Measurements from ENCODE around the gene SH2D2A. TPM values are rescaled to one million over a fixed set of nuclear protein-coding genes. Genes with fewer than 3 reads are reported as not detected.

SH2D2A gene
- total RNA-seq (2022) (19.2 and 27.9 TPM in 2 replicates), Bru-seq, nascent RNA (percentile 52 among the genes with signal in this experiment), BruChase-seq, experiment 1, labeled RNA remaining after a 6-hour chase (percentile 45 among the genes with signal in this experiment), BruChase-seq, experiment 2, labeled RNA remaining after a 2-hour chase (percentile 37 among the genes with signal in this experiment)
- long read RNA-seq, partial matches to known transcripts, result 20 of 28 reads
- long read RNA-seq, other reads (novel, unspliced or antisense), result 4 of 28 reads

- CTCF ChIA-PET, result interaction anchor here (0.7 to 1.7 kb wide), 4 partner anchors 10 to 157 kb away, joined by 4 to 7 read pairs (median 4); no protein-coding TSS in a partner anchor
- Mint-ChIP-seq H3K4me3 (ENCODE audit: unreplicated experiment) (no peak within 1 kb of the TSS), H3K27ac (ENCODE audit: low read depth, unreplicated experiment) (no peak within 1 kb of the TSS), H3K9me3 (ENCODE audit: unreplicated experiment) (no peaks in the 10 kb centered on the region), H3K4me1 (ENCODE audit: insufficient read depth, unreplicated experiment) (peaks cover 39% of the 10 kb centered on the region), H3K36me3 (ENCODE audit: insufficient read depth, unreplicated experiment) (no peaks in the 10 kb centered on the region), H3K27me3 (ENCODE audit: insufficient read depth, unreplicated experiment) (no peaks in the 10 kb centered on the region)
- POLR2A ChIA-PET, result interaction anchor here (0.6 kb wide), 1 partner anchor 12 kb away, joined by 3 read pairs; no protein-coding TSS in a partner anchor
- BruUV-seq (replicated peaks), result no TSS peak
- TF ChIP-seq CTCF (IDR thresholded peaks at IDR 0.05; ENCODE audit: unreplicated experiment), result no peak
- intact Hi-C loops (cut with micrococcal nuclease), result no loop called here
- DNase-seq (ENCODE audit: unreplicated experiment), result peak; percentile 81
These were observed at the start of gene SH2D2A for GRCh38 chr1:156816561-156817328. Gene SH2D2A (minus strand): TSS chr1:156816848. CDS start chr1:156816708, 140 bp downstream.

GRCh38 chr1:156865865-156866248 is 49.2 kb upstream of the SH2D2A start:
- TF ChIP-seq CTCF (IDR thresholded peaks at IDR 0.05; ENCODE audit: unreplicated experiment), result no peak
- intact Hi-C loops (cut with micrococcal nuclease), result no loop called here
- Mint-ChIP-seq H3K36me3 (ENCODE audit: insufficient read depth, unreplicated experiment) (no peaks in the 10 kb centered on the region), H3K27me3 (ENCODE audit: insufficient read depth, unreplicated experiment) (peaks cover 20% of the 10 kb centered on the region), H3K4me3 (ENCODE audit: unreplicated experiment) (no peak overlapping the region), H3K27ac (ENCODE audit: low read depth, unreplicated experiment) (no peak overlapping the region), H3K9me3 (ENCODE audit: unreplicated experiment) (no peaks in the 10 kb centered on the region), H3K4me1 (ENCODE audit: insufficient read depth, unreplicated experiment) (peaks cover 20% of the 10 kb centered on the region)
- no peak for DNase-seq (ENCODE audit: unreplicated experiment)
- no TSS peak for BruUV-seq (replicated peaks)
- ChIA-PET POLR2A (no interaction called here), CTCF (interaction anchor here (0.7 to 11.0 kb wide), 3 partner anchors 23 to 319 kb away, joined by 3 to 163 read pairs (median 4); partner anchors contain the start of gene PEAR1)

DNA sequence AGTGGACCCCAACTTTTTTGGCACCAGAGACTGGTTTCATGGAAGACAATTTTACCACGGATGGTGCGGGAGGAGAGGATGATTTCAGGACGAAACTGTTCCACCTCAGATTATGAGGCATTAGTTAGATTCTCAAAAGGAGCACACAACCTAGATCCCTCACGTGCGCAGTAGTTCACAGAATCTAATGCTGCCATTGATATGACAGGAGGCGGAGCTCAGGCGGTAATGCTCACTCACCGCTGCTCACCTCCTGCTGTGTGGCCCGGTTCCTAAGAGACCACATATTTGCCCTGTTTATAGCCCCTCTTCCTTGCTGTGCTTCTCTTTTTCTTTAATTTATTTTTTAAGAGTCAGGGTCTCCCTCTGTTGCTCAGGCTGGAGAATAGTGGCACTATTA is 48.6 kb upstream of the SH2D2A start:
- DNase-seq (ENCODE audit: unreplicated experiment), result no peak
- H3K4me1 Mint-ChIP-seq (ENCODE audit: insufficient read depth, unreplicated experiment), result peaks cover 17% of the 10 kb centered on the region
- H3K9me3 Mint-ChIP-seq (ENCODE audit: unreplicated experiment), result no peaks in the 10 kb centered on the region
- H3K4me3 Mint-ChIP-seq (ENCODE audit: unreplicated experiment), result no peak overlapping the region
- POLR2A ChIA-PET, result no interaction called here
- no peak overlapping the region for H3K27ac Mint-ChIP-seq (ENCODE audit: low read depth, unreplicated experiment)
- CTCF ChIA-PET, result interaction anchor here (0.7 to 11.0 kb wide), 4 partner anchors 24 to 319 kb away, joined by 3 to 163 read pairs (median 8); partner anchors contain the start of gene PEAR1
- no peaks in the 10 kb centered on the region for H3K36me3 Mint-ChIP-seq (ENCODE audit: insufficient read depth, unreplicated experiment)
- BruUV-seq (replicated peaks), result no TSS peak
- intact Hi-C loops (cut with micrococcal nuclease), result no loop called here
- peaks cover 25% of the 10 kb centered on the region for H3K27me3 Mint-ChIP-seq (ENCODE audit: insufficient read depth, unreplicated experiment)
- TF ChIP-seq CTCF (IDR thresholded peaks at IDR 0.05; ENCODE audit: unreplicated experiment), result no peak

DNA sequence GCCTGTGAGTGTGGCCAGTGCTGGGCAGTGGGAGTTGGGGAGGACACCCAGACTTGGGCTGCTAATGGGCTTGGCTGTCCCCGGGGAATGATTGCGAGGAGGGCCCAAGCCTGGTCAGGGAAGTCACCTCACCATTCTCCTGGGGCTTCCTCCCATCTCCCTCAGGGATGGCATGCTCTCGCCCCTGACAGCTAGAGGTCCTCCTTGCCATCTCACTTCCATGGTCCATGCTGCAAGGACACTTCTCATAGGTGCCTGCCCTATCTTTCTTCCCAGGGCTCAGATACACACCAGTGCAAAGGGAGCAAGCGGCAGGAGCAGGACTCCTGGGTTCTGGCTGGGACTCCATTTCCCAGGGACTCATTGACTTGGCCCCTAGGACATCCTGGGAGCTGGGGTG is 48.1 kb upstream of the SH2D2A start:
- Mint-ChIP-seq H3K27ac (ENCODE audit: low read depth, unreplicated experiment) (no peak overlapping the region), H3K4me1 (ENCODE audit: insufficient read depth, unreplicated experiment) (peaks cover 17% of the 10 kb centered on the region), H3K9me3 (ENCODE audit: unreplicated experiment) (no peaks in the 10 kb centered on the region), H3K4me3 (ENCODE audit: unreplicated experiment) (no peak overlapping the region), H3K27me3 (ENCODE audit: insufficient read depth, unreplicated experiment) (peaks cover 30% of the 10 kb centered on the region), H3K36me3 (ENCODE audit: insufficient read depth, unreplicated experiment) (no peaks in the 10 kb centered on the region)
- no TSS peak for BruUV-seq (replicated peaks)
- ChIA-PET CTCF (interaction anchor here (0.7 to 18.7 kb wide), 4 partner anchors 24 to 69 kb away, joined by 3 to 353 read pairs (median 87); partner anchors contain the start of gene PEAR1), POLR2A (no interaction called here)
- no peak for TF ChIP-seq CTCF (IDR thresholded peaks at IDR 0.05; ENCODE audit: unreplicated experiment)
- DNase-seq (ENCODE audit: unreplicated experiment), result no peak
- intact Hi-C loops (cut with micrococcal nuclease), result no loop called here
